ENCODE measurements around the gene TRIM31. TPM values are rescaled to one million over a fixed set of nuclear protein-coding genes. Genes with fewer than 3 reads are reported as not detected.
"Not testable (repeated sequence)": the region's sequence is repeated elsewhere in the genome, so short reads cannot be mapped to it uniquely, and the experiment has no call there.

The TRIM31 gene
- total RNA-seq, 4 donors from 2014 or later: not detected

DNA sequence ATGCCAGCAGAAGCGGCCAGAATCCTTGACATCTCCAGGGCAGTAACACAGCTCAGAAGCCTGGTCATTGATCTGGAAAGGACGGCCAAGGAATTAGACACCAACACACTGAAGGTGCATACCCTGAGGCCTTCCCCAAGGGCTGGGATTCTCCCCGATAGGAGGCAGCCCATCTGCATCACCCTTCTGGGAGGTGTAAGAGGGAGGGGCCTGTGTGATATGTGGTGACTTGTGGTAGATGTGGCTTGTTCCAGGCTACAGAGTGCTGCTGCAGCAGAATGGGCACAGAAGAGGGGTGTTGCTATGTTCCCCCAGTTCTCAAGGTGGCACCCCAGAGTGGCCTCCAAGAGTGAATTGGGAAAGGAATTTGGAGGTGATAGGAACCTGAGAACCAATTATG is 34.2 kb upstream of the TRIM31 start:
- ATAC-seq (ENCODE audit: low FRiP score): no peak
- no peak for DNase-seq (ENCODE audit: low spot score)

GRCh38 chr6:30145818-30146217 is 32.9 kb upstream of the TRIM31 start:
- TF ChIP-seq CTCF (IDR thresholded peaks at IDR 0.05): no peak
- no peak for ATAC-seq (ENCODE audit: low FRiP score)

More for the DNA sequence above, 34.2 kb upstream of the TRIM31 start:
- no peak for TF ChIP-seq CTCF (IDR thresholded peaks at IDR 0.05)

GRCh38 chr6:30144811-30145210 is 31.9 kb upstream of the TRIM31 start:
- DNase-seq (ENCODE audit: low spot score) (no peak), ATAC-seq (ENCODE audit: low FRiP score) (no peak)
- TF ChIP-seq CTCF (IDR thresholded peaks at IDR 0.05): no peak

More at GRCh38 chr6:30145818-30146217, 32.9 kb upstream of the TRIM31 start:
- no peak for DNase-seq (ENCODE audit: low spot score)

GRCh38 chr6:30143780-30144179 is 30.9 kb upstream of the TRIM31 start:
- no peak for TF ChIP-seq CTCF (IDR thresholded peaks at IDR 0.05)
- DNase-seq (ENCODE audit: low spot score) (no peak), ATAC-seq (ENCODE audit: low FRiP score) (no peak)

GRCh38 chr6:30142665-30143064 is 29.8 kb upstream of the TRIM31 start:
- DNase-seq (ENCODE audit: low spot score) (no peak), ATAC-seq (ENCODE audit: low FRiP score) (no peak)
- TF ChIP-seq CTCF (IDR thresholded peaks at IDR 0.05): no peak

DNA sequence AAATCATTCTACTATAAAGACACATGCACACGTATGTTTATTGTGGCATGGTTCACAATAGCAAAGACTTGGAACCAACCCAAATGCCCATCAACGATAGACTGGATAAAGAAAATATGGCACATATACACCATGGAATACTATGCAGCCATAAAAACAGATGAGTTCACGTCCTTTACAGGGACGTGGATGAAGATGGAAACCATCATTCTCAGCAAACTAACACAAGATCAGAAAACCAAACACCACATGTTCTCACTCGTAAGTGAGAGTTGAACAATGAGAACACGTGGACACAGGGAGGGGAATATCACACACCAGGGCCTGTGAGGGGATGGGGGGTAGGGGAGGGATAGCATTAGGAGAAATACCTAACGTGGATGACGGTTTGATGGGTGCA is 27.4 kb upstream of the TRIM31 start:
- DNase-seq (ENCODE audit: low spot score); ATAC-seq (ENCODE audit: low FRiP score): not testable (repeated sequence)

DNA sequence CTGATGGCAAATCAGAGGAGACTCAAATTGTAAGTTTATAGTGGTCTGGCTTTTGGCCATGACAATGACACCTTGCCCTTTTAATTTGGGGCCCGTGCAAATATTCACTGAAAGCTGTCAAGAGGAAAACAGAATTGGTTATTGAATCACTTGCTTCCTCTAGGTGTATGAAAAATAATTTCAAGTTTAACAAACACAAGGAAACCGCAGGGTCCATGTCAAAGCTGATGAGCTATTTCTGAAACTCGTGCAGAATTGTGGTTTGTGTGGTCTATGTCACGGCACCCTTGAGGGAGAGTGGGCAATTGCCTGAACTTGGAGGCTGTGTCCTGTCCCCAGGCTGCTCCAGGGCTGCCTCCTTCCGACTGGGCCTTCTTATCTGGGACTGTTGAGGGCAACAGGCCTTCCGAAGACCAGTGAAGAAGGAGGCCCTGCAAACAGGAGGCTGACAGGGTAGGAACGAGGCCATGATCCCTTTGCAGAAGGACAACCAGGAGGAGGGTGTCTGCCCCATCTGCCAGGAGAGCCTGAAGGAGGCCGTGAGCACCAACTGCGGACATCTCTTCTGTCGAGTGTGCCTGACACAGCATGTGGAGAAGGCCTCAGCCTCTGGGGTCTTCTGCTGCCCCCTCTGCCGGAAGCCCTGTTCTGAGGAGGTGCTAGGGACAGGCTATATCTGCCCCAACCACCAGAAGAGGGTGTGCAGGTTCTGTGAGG is 23.8 kb upstream of the TRIM31 start:
- TF ChIP-seq CTCF (IDR thresholded peaks at IDR 0.05): no peak
- DNase-seq (ENCODE audit: low spot score) (no peak), ATAC-seq (ENCODE audit: low FRiP score) (no peak)

Data from omental fat pad (tissue), 4 donors.